Testis (tissue), 2 donors: Measurements from ENCODE around the gene SPDL1.

Source experiments
- POLR2A ChIP-seq: fragments of 450-650 bp; IDR thresholded peaks from one replicate; pipeline ENCODE4 v1.6.1; 2017; ENCODE audit warnings: antibody characterized with exemption, mild to moderate bottlenecking, moderate library complexity
- TF ChIP-seq, protein P1 (sequence below), 3 experiments: fragments of 450-650 bp in 2 of 3; fragments of 200-600 bp in 1 of 3; sonication (generic) in 1 of 3; IDR thresholded peaks; one replicate each; pipeline ENCODE4 v1.5.1; 2016 to 2019; ENCODE audit warnings: antibody characterized with exemption in 3 of 3, mild to moderate bottlenecking in 2 of 3, moderate library complexity in 1 of 3

DNA sequence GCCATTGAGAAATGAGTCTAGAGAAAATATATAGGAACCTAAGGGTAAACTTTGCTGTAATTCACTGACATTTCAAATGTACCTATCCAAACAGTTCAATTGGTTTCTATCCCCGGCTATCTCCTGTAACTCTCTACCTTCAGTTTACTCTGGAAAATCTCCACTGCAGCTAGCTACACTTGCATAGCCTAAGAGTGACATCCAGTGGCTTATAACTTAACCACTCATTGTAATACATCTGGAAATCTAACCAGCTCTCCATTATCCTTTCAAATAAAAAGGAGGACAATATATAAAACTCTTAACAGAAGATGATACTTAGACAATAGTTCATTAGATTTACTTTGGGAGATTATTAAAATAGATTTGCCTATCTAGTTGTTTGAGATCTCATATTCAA lies 35.3 kb upstream of the SPDL1 start:
- TF ChIP-seq, protein P1, sequence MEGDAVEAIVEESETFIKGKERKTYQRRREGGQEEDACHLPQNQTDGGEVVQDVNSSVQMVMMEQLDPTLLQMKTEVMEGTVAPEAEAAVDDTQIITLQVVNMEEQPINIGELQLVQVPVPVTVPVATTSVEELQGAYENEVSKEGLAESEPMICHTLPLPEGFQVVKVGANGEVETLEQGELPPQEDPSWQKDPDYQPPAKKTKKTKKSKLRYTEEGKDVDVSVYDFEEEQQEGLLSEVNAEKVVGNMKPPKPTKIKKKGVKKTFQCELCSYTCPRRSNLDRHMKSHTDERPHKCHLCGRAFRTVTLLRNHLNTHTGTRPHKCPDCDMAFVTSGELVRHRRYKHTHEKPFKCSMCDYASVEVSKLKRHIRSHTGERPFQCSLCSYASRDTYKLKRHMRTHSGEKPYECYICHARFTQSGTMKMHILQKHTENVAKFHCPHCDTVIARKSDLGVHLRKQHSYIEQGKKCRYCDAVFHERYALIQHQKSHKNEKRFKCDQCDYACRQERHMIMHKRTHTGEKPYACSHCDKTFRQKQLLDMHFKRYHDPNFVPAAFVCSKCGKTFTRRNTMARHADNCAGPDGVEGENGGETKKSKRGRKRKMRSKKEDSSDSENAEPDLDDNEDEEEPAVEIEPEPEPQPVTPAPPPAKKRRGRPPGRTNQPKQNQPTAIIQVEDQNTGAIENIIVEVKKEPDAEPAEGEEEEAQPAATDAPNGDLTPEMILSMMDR (IDR thresholded peaks at IDR 0.05), result no peak
- TF ChIP-seq POLR2A, result no peak
